Stomach (tissue), 4 donors: ENCODE results near the gene SSH3.

ENCODE experiments used
- EP300 ChIP-seq: sonication (generic); formaldehyde crosslinking; IDR thresholded peaks from one replicate; pipeline ENCODE4 v1.6.1; 2017; ENCODE audit warnings: antibody characterized with exemption
- POLR2A ChIP-seq, 4 donors: fragments of 450-650 bp; IDR thresholded peaks; one replicate each; pipeline ENCODE4 v1.6.1; 2016; ENCODE audit warnings: antibody characterized with exemption in 4 of 4, control low read depth in 2 of 4, mild to moderate bottlenecking in 1 of 4, moderate library complexity in 1 of 4
- POLR2AphosphoS5 ChIP-seq, 3 donors: sonication (generic); formaldehyde crosslinking; IDR thresholded peaks; one replicate each; pipeline ENCODE4 v1.6.1; 2016; ENCODE audit warnings: antibody characterized with exemption in 3 of 3
- TF ChIP-seq, protein P1 (sequence below), 7 experiments: fragments of 450-650 bp in 4 of 7; fragments of 200-600 bp in 3 of 7; sonication (generic) in 3 of 7; IDR thresholded peaks; one replicate each; pipeline ENCODE4 v1.5.1; 2016 to 2019; ENCODE audit warnings: antibody characterized with exemption in 7 of 7, control low read depth in 2 of 7, mild to moderate bottlenecking in 1 of 7

DNA sequence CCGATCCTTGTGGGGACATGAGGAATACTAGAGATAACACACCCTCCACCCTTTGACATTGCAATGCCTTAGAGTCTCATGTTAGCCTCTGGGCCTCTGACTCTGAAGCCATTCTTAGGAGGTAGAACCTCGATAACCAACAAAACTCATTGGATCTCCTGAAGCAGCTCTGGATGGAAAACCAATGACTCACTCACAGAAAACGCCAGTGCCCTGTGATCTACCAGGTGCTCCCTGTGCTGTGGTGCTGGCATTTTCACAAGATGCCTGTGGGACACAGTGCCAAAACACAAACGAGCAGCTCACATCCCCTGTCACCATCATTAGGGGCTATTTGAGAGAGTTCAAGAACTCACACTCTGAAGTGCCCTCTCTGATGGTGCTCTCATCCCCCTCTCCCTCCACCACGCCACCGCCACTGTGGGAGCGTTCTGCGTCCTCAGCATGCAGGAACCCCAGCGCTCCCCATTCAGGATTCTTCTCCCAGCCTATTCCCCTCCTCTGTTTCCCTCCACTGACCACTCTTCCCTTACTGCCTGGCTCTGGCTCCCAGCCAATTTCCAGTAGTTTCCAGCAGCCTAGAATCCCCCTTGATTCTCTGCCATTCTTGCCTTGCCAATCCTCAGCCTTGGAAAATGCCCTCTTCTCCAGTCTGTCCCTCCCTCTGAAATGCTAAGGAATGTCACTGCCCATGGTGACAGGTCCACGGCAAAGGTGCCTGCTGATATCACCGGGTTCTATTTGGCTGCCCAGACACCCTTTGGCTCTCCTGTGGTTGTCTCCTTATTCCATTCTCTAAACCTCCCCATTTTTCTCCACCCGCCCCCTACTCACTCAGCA is 54.7 kb downstream of the SSH3 start:
- TF ChIP-seq, protein P1, sequence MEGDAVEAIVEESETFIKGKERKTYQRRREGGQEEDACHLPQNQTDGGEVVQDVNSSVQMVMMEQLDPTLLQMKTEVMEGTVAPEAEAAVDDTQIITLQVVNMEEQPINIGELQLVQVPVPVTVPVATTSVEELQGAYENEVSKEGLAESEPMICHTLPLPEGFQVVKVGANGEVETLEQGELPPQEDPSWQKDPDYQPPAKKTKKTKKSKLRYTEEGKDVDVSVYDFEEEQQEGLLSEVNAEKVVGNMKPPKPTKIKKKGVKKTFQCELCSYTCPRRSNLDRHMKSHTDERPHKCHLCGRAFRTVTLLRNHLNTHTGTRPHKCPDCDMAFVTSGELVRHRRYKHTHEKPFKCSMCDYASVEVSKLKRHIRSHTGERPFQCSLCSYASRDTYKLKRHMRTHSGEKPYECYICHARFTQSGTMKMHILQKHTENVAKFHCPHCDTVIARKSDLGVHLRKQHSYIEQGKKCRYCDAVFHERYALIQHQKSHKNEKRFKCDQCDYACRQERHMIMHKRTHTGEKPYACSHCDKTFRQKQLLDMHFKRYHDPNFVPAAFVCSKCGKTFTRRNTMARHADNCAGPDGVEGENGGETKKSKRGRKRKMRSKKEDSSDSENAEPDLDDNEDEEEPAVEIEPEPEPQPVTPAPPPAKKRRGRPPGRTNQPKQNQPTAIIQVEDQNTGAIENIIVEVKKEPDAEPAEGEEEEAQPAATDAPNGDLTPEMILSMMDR (IDR thresholded peaks at IDR 0.05) = no peak
- TF ChIP-seq EP300 (no peak), POLR2A (IDR thresholded peaks at IDR 0.05) (no peak), POLR2AphosphoS5 (IDR thresholded peaks at IDR 0.05) (no peak)
